ENCODE measurements around the gene DDX27. TPM values are rescaled to one million over a fixed set of nuclear protein-coding genes. Genes with fewer than 3 reads are reported as not detected.

Gene DDX27
- total and polyA plus RNA-seq, 2 of the 13 experiments (the other 11 are each of a cell fraction or from before 2014, with no cell fraction given) = 42.6 to 72.8 TPM

DNA sequence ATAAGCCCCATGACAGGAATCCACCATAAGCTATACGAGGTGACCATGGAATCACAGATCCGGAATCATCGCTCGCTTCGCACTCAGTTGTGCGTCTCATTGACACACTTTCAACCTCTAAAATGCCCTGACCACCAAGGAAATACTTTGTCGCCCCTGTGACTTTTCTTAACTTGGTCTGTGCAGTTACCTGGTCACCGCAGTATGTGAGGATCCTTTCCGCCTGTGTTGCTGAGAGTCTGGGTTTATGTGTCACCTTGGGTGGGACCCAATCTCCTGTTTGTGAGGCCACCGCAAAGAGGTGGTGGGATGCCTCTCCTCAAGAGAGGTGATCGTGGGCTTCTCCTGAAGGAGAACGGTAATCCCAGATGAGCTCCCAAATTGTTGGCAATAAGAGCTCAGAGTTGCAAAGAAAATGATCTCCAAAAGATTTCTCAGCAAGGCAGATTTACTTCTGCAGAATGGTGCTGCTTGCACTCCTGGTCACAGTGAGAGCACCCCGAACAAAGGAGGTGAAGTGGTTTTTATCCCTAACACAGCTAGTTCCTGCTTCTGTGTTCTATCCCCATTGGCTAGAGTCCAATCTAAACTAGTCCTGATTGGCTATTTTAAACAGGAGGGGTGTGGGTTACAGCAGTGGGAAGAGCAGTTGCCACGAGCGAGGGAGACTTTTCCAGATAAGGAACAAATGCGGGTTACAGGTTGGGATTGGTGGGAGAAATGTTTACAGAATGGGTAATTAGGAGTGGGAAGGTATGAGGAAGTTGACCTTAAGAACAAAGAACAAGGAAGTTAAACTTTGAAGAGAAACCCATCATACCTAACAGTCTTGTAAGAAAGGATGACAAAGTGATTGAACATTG is 67.7 kb downstream of the DDX27 start (continued):
- TF ChIP-seq, protein P1, sequence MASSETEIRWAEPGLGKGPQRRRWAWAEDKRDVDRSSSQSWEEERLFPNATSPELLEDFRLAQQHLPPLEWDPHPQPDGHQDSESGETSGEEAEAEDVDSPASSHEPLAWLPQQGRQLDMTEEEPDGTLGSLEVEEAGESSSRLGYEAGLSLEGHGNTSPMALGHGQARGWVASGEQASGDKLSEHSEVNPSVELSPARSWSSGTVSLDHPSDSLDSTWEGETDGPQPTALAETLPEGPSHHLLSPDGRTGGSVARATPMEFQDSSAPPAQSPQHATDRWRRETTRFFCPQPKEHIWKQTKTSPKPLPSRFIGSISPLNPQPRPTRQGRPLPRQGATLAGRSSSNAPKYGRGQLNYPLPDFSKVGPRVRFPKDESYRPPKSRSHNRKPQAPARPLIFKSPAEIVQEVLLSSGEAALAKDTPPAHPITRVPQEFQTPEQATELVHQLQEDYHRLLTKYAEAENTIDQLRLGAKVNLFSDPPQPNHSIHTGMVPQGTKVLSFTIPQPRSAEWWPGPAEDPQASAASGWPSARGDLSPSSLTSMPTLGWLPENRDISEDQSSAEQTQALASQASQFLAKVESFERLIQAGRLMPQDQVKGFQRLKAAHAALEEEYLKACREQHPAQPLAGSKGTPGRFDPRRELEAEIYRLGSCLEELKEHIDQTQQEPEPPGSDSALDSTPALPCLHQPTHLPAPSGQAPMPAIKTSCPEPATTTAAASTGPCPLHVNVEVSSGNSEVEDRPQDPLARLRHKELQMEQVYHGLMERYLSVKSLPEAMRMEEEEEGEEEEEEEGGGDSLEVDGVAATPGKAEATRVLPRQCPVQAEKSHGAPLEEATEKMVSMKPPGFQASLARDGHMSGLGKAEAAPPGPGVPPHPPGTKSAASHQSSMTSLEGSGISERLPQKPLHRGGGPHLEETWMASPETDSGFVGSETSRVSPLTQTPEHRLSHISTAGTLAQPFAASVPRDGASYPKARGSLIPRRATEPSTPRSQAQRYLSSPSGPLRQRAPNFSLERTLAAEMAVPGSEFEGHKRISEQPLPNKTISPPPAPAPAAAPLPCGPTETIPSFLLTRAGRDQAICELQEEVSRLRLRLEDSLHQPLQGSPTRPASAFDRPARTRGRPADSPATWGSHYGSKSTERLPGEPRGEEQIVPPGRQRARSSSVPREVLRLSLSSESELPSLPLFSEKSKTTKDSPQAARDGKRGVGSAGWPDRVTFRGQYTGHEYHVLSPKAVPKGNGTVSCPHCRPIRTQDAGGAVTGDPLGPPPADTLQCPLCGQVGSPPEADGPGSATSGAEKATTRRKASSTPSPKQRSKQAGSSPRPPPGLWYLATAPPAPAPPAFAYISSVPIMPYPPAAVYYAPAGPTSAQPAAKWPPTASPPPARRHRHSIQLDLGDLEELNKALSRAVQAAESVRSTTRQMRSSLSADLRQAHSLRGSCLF (CRISPR knock-in tag; IDR thresholded peaks at IDR 0.05; ENCODE audit: borderline replicate concordance) = no peak
- no peak for TF ChIP-seq ZBTB8A (CRISPR knock-in tag; IDR thresholded peaks at IDR 0.05; ENCODE audit: borderline replicate concordance, low read depth)
- TF ChIP-seq POLR2AphosphoS5 (IDR thresholded peaks at IDR 0.05; ENCODE audit: low read depth, low read length) = peak; percentile 36; the same call in 1 of the 2 replicates
- no peak for TF ChIP-seq FOXJ3 (CRISPR knock-in tag; IDR thresholded peaks at IDR 0.05; ENCODE audit: borderline replicate concordance)
- no peak for TF ChIP-seq ETV6 (CRISPR knock-in tag; conservative IDR thresholded peaks at IDR 0.05)
- TF ChIP-seq ZMAT5 (CRISPR knock-in tag; IDR thresholded peaks at IDR 0.05; ENCODE audit: borderline replicate concordance, low read depth) = no peak
- TF ChIP-seq, protein P2, sequence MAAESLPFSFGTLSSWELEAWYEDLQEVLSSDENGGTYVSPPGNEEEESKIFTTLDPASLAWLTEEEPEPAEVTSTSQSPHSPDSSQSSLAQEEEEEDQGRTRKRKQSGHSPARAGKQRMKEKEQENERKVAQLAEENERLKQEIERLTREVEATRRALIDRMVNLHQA (CRISPR knock-in tag; IDR thresholded peaks at IDR 0.05) = no peak
- peak; percentile 68; the same call in 1 of the 2 replicates for TF ChIP-seq MBD4 (IDR thresholded peaks at IDR 0.05; ENCODE audit: borderline replicate concordance, low read length)
- TF ChIP-seq BORCS8-MEF2B (CRISPR knock-in tag; IDR thresholded peaks at IDR 0.05) = 0 out of 2 replicates have a peak, but pooled peaks have one; percentile 49
- no peak for TF ChIP-seq TCF12 (IDR thresholded peaks at IDR 0.05)
- TF ChIP-seq TCF12 (CRISPR knock-in tag; IDR thresholded peaks at IDR 0.05) = no peak
- TF ChIP-seq HNRNPL (IDR thresholded peaks at IDR 0.05; ENCODE audit: low read depth, low read length) = no peak
- no peak for TF ChIP-seq RFX1 (IDR thresholded peaks at IDR 0.05)
- no peak for TF ChIP-seq ZNF619 (CRISPR knock-in tag; IDR thresholded peaks at IDR 0.05)
- no peak for TF ChIP-seq SMYD3 (CRISPR knock-in tag; IDR thresholded peaks at IDR 0.05)
- no peak for TF ChIP-seq PRDM4 (CRISPR knock-in tag; IDR thresholded peaks at IDR 0.05; ENCODE audit: borderline replicate concordance)
- 0 out of 2 replicates have a peak, but pooled peaks have one; percentile 57 for TF ChIP-seq ZNF468 (CRISPR knock-in tag; IDR thresholded peaks at IDR 0.05)
- no peak for TF ChIP-seq HNRNPLL (IDR thresholded peaks at IDR 0.05; ENCODE audit: low read depth, low read length, poor library complexity, severe bottlenecking)
- 0 out of 2 replicates have a peak, but pooled peaks have one; percentile 12 for TF ChIP-seq ZNF331 (CRISPR knock-in tag; IDR thresholded peaks at IDR 0.05)
- no peak for TF ChIP-seq HMG20B (CRISPR knock-in tag; conservative IDR thresholded peaks at IDR 0.05)
- 0 out of 2 replicates have a peak, but pooled peaks have one; percentile 49 for TF ChIP-seq ARNT2 (CRISPR knock-in tag; IDR thresholded peaks at IDR 0.05; ENCODE audit: low read depth)
